ENCODE results near the gene FAM156A.

FAM156A gene

DNA sequence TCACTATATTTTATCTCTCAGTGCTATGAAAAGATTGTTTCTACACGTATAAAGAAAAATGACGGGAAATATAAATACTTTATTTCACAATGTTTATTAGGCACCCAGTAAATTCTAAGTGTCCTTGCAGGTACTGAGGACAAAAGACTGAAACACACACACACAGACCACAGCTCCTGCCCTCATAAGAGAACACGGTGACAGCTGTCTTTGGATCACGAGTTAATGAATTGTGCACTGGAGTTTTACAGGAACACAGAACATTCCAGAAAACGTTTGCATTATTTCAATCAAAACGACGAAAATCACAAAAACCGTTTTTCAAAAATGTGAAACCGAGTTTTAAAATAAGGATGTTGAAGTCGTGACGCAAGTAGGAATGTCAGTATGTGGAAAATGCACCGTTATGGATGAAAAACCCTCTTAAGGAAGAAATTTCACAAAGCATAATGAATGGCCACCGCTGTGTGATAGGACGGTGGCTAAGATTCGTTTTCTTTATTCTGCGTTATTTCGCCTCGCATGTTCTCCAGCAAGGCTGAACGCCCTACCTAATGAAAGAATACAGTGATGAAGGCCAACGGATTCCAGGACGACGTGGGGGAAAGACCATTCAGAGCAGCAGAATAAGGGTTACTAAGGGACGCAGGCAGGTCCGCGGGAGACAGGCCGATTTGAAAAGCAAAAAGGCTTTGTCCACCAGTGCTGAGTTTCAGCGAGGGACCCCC, 24.2 kb downstream of the FAM156A start:
- ChIA-PET POLR2A (no interaction called here), CTCF (interaction anchor here (0.7 to 1.2 kb wide), 3 partner anchors 10 to 1686 kb away, joined by 3 to 4 read pairs (median 3); no protein-coding TSS in a partner anchor)
- Histone ChIP-seq H3K36me3 (ENCODE audit: control insufficient read depth in 2 of 2, insufficient read depth in 1 of 2, low read length in 2 of 2) (no peaks in the 10 kb centered on the region), H3K27ac (ENCODE audit: extremely low read depth, low read depth, low read length) (peak overlapping the region; percentile 80), H3K9me3 (ENCODE audit: control insufficient read depth, insufficient read depth, low read depth, low read length) (no peaks in the 10 kb centered on the region), H3K4me1 (ENCODE audit: control insufficient read depth, insufficient read depth, low read length) (no peaks in the 10 kb centered on the region), H3K4me3 (ENCODE audit: low read depth, low read length) (peak overlapping the region; percentile 90)
- TF ChIP-seq, protein P1, sequence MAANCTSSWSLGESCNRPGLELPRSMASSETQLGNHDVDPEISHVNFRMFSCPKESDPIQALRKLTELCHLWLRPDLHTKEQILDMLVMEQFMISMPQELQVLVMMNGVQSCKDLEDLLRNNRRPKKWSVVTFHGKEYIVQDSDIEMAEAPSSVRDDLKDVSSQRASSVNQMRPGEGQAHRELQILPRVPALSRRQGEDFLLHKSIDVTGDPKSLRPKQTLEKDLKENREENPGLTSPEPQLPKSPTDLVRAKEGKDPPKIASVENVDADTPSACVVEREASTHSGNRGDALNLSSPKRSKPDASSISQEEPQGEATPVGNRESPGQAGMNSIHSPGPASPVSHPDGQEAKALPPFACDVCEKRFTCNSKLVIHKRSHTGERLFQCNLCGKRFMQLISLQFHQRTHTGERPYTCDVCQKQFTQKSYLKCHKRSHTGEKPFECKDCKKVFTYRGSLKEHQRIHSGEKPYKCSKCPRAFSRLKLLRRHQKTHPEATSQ (tag by site-specific recombination; IDR thresholded peaks at IDR 0.05) = no peak
- TF ChIP-seq, protein P2, sequence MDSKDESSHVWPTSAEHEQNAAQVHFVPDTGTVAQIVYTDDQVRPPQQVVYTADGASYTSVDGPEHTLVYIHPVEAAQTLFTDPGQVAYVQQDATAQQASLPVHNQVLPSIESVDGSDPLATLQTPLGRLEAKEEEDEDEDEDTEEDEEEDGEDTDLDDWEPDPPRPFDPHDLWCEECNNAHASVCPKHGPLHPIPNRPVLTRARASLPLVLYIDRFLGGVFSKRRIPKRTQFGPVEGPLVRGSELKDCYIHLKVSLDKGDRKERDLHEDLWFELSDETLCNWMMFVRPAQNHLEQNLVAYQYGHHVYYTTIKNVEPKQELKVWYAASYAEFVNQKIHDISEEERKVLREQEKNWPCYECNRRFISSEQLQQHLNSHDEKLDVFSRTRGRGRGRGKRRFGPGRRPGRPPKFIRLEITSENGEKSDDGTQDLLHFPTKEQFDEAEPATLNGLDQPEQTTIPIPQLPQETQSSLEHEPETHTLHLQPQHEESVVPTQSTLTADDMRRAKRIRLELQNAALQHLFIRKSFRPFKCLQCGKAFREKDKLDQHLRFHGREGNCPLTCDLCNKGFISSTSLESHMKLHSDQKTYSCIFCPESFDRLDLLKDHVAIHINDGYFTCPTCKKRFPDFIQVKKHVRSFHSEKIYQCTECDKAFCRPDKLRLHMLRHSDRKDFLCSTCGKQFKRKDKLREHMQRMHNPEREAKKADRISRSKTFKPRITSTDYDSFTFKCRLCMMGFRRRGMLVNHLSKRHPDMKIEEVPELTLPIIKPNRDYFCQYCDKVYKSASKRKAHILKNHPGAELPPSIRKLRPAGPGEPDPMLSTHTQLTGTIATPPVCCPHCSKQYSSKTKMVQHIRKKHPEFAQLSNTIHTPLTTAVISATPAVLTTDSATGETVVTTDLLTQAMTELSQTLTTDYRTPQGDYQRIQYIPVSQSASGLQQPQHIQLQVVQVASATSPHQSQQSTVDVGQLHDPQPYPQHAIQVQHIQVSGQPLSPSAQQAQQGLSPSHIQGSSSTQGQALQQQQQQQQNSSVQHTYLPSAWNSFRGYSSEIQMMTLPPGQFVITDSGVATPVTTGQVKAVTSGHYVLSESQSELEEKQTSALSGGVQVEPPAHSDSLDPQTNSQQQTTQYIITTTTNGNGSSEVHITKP (tag by site-specific recombination; IDR thresholded peaks at IDR 0.05) = peak; percentile 93; the same call in 1 of the 2 replicates
- TF ChIP-seq KLF10 (tag by site-specific recombination; IDR thresholded peaks at IDR 0.05) (no peak), ZBTB8A (tag by site-specific recombination; IDR thresholded peaks at IDR 0.05) (peak; percentile 90), ZNF404 (tag by site-specific recombination; IDR thresholded peaks at IDR 0.05) (no peak), ZNF335 (tag by site-specific recombination; conservative IDR thresholded peaks at IDR 0.05) (peak; percentile 68), GLIS2 (tag by site-specific recombination; IDR thresholded peaks at IDR 0.05) (peak; percentile 37)
- TF ChIP-seq, protein P3, sequence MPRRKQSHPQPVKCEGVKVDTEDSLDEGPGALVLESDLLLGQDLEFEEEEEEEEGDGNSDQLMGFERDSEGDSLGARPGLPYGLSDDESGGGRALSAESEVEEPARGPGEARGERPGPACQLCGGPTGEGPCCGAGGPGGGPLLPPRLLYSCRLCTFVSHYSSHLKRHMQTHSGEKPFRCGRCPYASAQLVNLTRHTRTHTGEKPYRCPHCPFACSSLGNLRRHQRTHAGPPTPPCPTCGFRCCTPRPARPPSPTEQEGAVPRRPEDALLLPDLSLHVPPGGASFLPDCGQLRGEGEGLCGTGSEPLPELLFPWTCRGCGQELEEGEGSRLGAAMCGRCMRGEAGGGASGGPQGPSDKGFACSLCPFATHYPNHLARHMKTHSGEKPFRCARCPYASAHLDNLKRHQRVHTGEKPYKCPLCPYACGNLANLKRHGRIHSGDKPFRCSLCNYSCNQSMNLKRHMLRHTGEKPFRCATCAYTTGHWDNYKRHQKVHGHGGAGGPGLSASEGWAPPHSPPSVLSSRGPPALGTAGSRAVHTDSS (tag by site-specific recombination; IDR thresholded peaks at IDR 0.05) = 0 out of 2 replicates have a peak, but pooled peaks have one; percentile 21
- TF ChIP-seq, protein P4, sequence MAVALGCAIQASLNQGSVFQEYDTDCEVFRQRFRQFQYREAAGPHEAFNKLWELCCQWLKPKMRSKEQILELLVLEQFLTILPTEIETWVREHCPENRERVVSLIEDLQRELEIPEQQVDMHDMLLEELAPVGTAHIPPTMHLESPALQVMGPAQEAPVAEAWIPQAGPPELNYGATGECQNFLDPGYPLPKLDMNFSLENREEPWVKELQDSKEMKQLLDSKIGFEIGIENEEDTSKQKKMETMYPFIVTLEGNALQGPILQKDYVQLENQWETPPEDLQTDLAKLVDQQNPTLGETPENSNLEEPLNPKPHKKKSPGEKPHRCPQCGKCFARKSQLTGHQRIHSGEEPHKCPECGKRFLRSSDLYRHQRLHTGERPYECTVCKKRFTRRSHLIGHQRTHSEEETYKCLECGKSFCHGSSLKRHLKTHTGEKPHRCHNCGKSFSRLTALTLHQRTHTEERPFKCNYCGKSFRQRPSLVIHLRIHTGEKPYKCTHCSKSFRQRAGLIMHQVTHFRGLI (tag by site-specific recombination; IDR thresholded peaks at IDR 0.05) = peak; percentile 87
- TF ChIP-seq, protein P5, sequence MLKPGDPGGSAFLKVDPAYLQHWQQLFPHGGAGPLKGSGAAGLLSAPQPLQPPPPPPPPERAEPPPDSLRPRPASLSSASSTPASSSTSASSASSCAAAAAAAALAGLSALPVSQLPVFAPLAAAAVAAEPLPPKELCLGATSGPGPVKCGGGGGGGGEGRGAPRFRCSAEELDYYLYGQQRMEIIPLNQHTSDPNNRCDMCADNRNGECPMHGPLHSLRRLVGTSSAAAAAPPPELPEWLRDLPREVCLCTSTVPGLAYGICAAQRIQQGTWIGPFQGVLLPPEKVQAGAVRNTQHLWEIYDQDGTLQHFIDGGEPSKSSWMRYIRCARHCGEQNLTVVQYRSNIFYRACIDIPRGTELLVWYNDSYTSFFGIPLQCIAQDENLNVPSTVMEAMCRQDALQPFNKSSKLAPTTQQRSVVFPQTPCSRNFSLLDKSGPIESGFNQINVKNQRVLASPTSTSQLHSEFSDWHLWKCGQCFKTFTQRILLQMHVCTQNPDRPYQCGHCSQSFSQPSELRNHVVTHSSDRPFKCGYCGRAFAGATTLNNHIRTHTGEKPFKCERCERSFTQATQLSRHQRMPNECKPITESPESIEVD (tag by site-specific recombination; IDR thresholded peaks at IDR 0.05) = 0 out of 2 replicates have a peak, but pooled peaks have one; percentile 5

DNA sequence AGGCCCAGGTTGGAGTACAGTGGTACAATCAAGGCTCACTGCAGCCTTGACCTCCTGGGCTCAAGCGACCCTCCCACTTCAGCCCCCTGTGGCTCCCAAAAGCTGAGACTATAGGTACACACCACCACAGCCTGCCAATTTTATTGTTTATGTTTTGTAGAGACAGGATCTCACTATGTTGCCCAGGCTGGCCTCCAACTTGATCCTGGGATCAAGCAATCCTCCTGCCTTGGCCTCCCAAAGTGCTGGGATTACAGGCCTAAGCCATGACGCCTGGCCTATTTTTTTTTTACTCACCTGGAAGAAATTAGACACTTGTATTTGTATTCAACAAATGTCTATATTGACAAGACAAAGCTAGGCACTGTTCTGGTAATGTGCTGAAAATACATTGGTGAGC, 25.1 kb downstream of the FAM156A start:
- POLR2A ChIA-PET = no interaction called here
- TF ChIP-seq, protein P4 (tag by site-specific recombination; IDR thresholded peaks at IDR 0.05) = no peak
- TF ChIP-seq ZNF121 (tag by site-specific recombination; IDR thresholded peaks at IDR 0.05) (peak; percentile 64; the same call in 1 of the 2 replicates), ZNF677 (tag by site-specific recombination; IDR thresholded peaks at IDR 0.05) (no peak)
- TF ChIP-seq, protein P5 (tag by site-specific recombination; IDR thresholded peaks at IDR 0.05) = no peak
- Histone ChIP-seq H3K36me3 (ENCODE audit: control insufficient read depth in 2 of 2, insufficient read depth in 1 of 2, low read length in 2 of 2) (no peaks in the 10 kb centered on the region), H3K9me3 (ENCODE audit: control insufficient read depth, insufficient read depth, low read depth, low read length) (no peaks in the 10 kb centered on the region), H3K4me3 (ENCODE audit: low read depth, low read length) (no peak overlapping the region), H3K4me1 (ENCODE audit: control insufficient read depth, insufficient read depth, low read length) (no peaks in the 10 kb centered on the region), H3K27ac (ENCODE audit: extremely low read depth, low read depth, low read length) (no peak overlapping the region)
- CTCF ChIA-PET = interaction anchor here (0.7 to 1.2 kb wide), 2 partner anchors 9 to 1687 kb away, joined by 3 read pairs; no protein-coding TSS in a partner anchor

All from HEK293 (cell line).